Retina (tissue), 1 donor: ENCODE measurements around the gene GNAS-AS1.

Experiments
- DNase-seq: peaks from one replicate; pipeline ENCODE4 v3.0.0-alpha.2; 2016

GNAS-AS1 gene

DNA sequence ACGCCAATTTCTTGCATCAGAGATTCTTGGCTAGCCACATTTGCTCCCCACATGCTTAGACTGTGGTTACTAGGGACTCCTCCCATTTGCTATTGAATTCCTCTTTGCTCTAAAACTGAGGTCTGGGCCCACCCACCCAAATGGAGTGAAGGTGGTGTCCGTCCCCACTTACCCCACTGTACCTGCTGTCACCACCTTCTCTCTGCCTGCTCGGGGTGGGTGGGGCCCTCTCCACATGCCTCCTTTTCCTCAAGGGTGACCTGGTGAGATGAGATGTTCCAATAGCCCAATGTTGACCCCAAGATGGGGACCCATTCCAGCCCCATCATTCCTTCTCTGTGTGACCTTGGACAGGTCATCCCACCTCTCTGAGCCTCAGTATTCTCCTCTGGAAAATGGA, 74.6 kb downstream of the GNAS-AS1 start:
- no peak for DNase-seq

DNA sequence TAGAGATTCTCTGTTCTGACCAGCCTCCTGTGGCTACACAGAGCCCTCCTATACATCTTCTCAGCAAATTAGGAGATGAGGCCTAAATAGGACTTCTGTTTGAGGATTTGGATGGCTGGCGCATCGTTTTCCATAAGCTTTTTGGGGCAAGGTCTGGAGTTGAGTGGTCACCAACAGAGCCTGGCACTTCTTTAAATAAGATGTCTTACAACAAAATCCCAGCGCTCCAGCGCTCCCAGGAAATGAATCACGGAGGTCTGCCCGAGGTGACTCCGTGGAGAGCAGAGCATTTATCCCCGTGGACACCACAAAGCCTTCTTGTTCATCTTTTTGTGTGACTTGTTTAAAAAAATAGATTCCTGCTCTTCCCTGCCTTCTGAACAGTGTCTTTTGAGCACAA, 75.3 kb downstream of the GNAS-AS1 start:
- DNase-seq: no peak

DNA sequence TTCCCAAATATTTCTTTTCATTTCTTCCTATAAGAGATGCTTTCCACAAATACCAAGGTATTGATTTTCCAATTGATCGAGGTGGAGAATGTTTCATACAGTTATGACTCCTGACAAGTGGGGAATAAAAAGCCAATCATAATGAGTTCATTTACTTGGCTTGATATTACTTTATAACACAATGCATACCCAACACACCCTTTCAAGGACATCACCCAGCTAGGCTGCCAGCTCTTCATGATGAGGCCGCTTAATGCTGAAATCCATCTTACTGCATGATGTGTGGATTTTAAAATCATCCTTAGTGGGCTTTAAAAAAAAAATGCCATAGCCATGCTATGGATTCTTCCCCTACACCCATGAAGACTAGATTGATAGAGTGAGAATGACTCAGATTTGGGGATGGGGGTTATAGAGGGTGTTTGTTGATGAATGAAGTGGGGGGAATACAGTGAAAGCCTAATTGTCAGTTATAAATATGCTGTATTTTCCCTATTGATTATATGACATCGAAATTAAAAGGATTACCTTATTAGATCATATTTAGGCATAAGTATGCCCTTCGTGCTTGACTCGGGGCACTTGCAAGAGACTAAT, 75.9 kb downstream of the GNAS-AS1 start:
- DNase-seq: no peak

DNA sequence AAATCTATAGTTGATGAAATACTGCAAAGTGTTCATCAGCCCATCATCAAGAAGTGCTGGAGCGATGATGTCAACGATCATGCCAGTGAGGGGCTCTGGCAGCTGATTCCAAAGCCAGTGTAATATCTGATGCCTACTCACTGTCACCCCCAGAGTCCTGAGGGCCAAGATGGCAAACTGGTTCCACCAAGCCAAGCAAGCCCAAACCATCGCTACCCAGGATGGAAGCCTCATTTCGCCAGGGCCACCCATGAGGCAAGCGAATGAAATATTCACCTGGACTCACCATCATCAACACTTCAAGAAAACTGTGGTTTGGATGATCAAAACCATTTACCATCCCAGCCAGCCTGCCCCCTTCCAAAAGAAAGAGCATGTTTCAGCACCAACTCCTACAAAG, 76.5 kb downstream of the GNAS-AS1 start:
- DNase-seq: no peak

DNA sequence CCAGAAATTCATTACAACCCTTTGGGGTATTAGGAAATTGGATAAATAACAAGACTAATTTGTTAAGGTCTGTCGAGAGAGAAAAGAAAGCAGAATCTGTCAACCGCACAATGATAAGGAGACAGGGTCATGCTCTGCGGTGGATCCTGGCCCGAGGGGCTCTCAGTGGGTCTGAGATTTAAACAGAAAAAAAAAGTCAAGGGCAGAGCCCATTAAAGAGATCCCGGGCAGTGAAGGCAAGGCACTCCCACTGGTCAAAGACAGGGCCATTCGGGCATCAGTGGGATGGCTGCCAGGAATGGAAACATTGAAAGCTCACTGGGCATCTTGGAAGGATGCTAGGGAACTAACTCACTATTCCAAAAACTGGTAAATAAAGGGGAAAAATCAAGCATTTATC, 77.9 kb downstream of the GNAS-AS1 start:
- DNase-seq: no peak
